ENCODE results near the gene RNF212B. TPM values are rescaled to one million over a fixed set of nuclear protein-coding genes. Genes with fewer than 3 reads are reported as not detected.

Gene RNF212B
- total and polyA plus RNA-seq, 8 donors: 0.40 to 1.1 (median 1.1) TPM; not detected in 5

- H3K9me3 ChIP-seq: no peaks in the 10 kb centered on the region
- no peak for DNase-seq
- intact Hi-C loops (cut with DNase I; ENCODE audit: low total_unique reads): no loop called here
- TF ChIP-seq POLR2AphosphoS5 (IDR thresholded peaks at IDR 0.05) (no peak), POLR2A (IDR thresholded peaks at IDR 0.05) (no peak)
- H3K27me3 ChIP-seq: no peaks in the 10 kb centered on the region
- no peak overlapping the region for H3K27ac ChIP-seq
- peaks cover 2 to 13% (median 7%) of the 10 kb centered on the region in 4 donors for H3K36me3 ChIP-seq
- H3K4me1 ChIP-seq: peaks cover 4 to 33% (median 22%) of the 10 kb centered on the region in 4 donors
- no peak overlapping the region for H3K4me3 ChIP-seq
- WGBS, 5 donors: 94 to 97% (median 95%) methylated on average over 6 of the region's 6 CpGs
These were observed 43.5 kb downstream of the RNF212B start for GRCh38 chr14:23281247-23281646.

- no peak for TF ChIP-seq POLR2A (IDR thresholded peaks at IDR 0.05)
- no peak for TF ChIP-seq POLR2AphosphoS5 (IDR thresholded peaks at IDR 0.05)
- TF ChIP-seq EP300 (IDR thresholded peaks at IDR 0.05): no peak
- TF ChIP-seq CTCF (IDR thresholded peaks at IDR 0.05): no peak
- 23 to 26% (median 24%) methylated on average over 9 of the region's 9 CpGs for WGBS, 5 donors
These were observed 47.2 kb downstream of the RNF212B start for GRCh38 chr14:23284654-23285529.

GRCh38 chr14:23285530-23286019 is 47.8 kb downstream of the RNF212B start:
- Histone ChIP-seq H3K27me3 (no peaks in the 10 kb centered on the region), H3K4me1 (peaks cover 11 to 35% (median 29%) of the 10 kb centered on the region in 4 donors), H3K4me3 (peak overlapping the region; percentile 64 to 92 (median 74)), H3K27ac (peak overlapping the region; percentile 87 to 97 (median 93)), H3K9me3 (no peaks in the 10 kb centered on the region), H3K36me3 (peaks cover 0 to 6% (median 0%) of the 10 kb centered on the region in 4 donors)
- WGBS, 5 donors: 0 to 1% (median 1%) methylated on average over 15 to 22 of the region's 22 CpGs
- DNase-seq: no peak
- TF ChIP-seq CTCF (IDR thresholded peaks at IDR 0.05) (no peak), POLR2A (IDR thresholded peaks at IDR 0.05) (no peak), POLR2AphosphoS5 (IDR thresholded peaks at IDR 0.05) (no peak), EP300 (IDR thresholded peaks at IDR 0.05) (no peak)
- intact Hi-C loops (cut with DNase I; ENCODE audit: low total_unique reads): no loop called here

More at GRCh38 chr14:23284654-23285529, 47.2 kb downstream of the RNF212B start:
- peak overlapping the region; percentile 87 to 97 (median 93) for H3K27ac ChIP-seq
- no peaks in the 10 kb centered on the region for H3K27me3 ChIP-seq
- no peaks in the 10 kb centered on the region for H3K9me3 ChIP-seq
- H3K4me3 ChIP-seq: peak overlapping the region; percentile 64 to 92 (median 74)
- peak in 1 of 2 donors; percentile 59 for DNase-seq
- H3K36me3 ChIP-seq: peaks cover 0 to 6% (median 0%) of the 10 kb centered on the region in 4 donors
- peaks cover 11 to 39% (median 30%) of the 10 kb centered on the region in 4 donors for H3K4me1 ChIP-seq
- intact Hi-C loops (cut with DNase I; ENCODE audit: low total_unique reads): no loop called here

GRCh38 chr14:23286020-23286901 is 48.5 kb downstream of the RNF212B start, which contains the start of gene HOMEZ:
Gene HOMEZ, minus strand, starts transcription at chr14:23286132. Its CDS starts 180 bp downstream, at chr14:23285952.
- DNase-seq: peak; percentile 99 to 100
- Histone ChIP-seq H3K36me3 (peaks cover 0 to 6% (median 0%) of the 10 kb centered on the region in 4 donors), H3K4me3 (peak within 1 kb of the TSS; percentile 64 to 92 (median 74)), H3K9me3 (no peaks in the 10 kb centered on the region), H3K4me1 (peaks cover 11 to 35% (median 29%) of the 10 kb centered on the region in 4 donors), H3K27ac (peak within 1 kb of the TSS; percentile 87 to 97 (median 96)), H3K27me3 (no peaks in the 10 kb centered on the region)
- WGBS, 5 donors: 1 to 2% (median 1%) methylated on average over 28 to 53 of the region's 53 CpGs
- intact Hi-C loops (cut with DNase I; ENCODE audit: low total_unique reads): no loop called here
- TF ChIP-seq EP300 (IDR thresholded peaks at IDR 0.05): no peak
- TF ChIP-seq POLR2A (IDR thresholded peaks at IDR 0.05): peak in 2 of 4 donors; percentile 11 to 72
- peak in 4 of 7 experiments; percentile 10 to 32 (median 19) for TF ChIP-seq CTCF (IDR thresholded peaks at IDR 0.05)
- TF ChIP-seq POLR2AphosphoS5 (IDR thresholded peaks at IDR 0.05): peak; percentile 32 to 83 (median 68)
